Measurements from ENCODE around the gene PTAR1. TPM values are rescaled to one million over a fixed set of nuclear protein-coding genes. Genes with fewer than 3 reads are reported as not detected.

PTAR1 gene
- total RNA-seq, 1 donor from 2014 or later = 45.9 TPM

DNA sequence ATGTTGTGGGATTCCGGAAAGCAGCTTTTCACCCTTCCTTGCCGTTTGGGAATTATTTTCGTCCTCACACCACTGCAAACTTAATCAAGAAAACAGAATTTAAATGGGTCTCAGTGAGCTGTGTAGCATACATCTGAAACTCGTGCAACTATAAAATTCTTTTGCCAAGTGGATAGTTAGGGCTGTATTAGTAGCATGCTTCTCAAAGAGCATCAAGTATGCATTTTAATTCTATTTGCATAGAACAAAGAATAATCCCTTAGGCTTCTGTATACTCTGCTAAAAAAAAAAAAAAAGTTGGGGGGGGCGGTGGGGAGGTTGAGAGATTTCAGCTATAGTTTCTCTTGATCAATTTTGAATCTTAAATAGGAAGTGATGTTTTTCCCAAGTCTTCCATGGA lies 75.9 kb downstream of the PTAR1 start:
- Histone ChIP-seq H3K27ac (ENCODE audit: low read depth, low read length) (no peak overlapping the region), H3K4me3 (ENCODE audit: low read length in 3 of 3) (no peak overlapping the region), H3K9me3 (ENCODE audit: control insufficient read depth in 3 of 3, low read length in 3 of 3) (no peaks in the 10 kb centered on the region), H3K4me1 (ENCODE audit: control insufficient read depth in 3 of 3, insufficient read depth in 3 of 3, low read length in 3 of 3) (no peaks in the 10 kb centered on the region), H3K27me3 (ENCODE audit: control insufficient read depth in 3 of 3, insufficient read depth in 3 of 3, low read length in 3 of 3) (no peaks in the 10 kb centered on the region), H3K36me3 (ENCODE audit: control insufficient read depth in 3 of 3, insufficient read depth in 3 of 3, low read length in 3 of 3) (no peaks in the 10 kb centered on the region), H3K9ac (ENCODE audit: low read depth in 1 of 3, low read length in 3 of 3) (no peak overlapping the region)

- Histone ChIP-seq H3K4me1 (ENCODE audit: control insufficient read depth in 3 of 3, insufficient read depth in 3 of 3, low read length in 3 of 3) (no peaks in the 10 kb centered on the region), H3K27ac (ENCODE audit: low read depth, low read length) (no peak overlapping the region), H3K27me3 (ENCODE audit: control insufficient read depth in 3 of 3, insufficient read depth in 3 of 3, low read length in 3 of 3) (no peaks in the 10 kb centered on the region), H3K9me3 (ENCODE audit: control insufficient read depth in 3 of 3, low read length in 3 of 3) (no peaks in the 10 kb centered on the region), H3K9ac (ENCODE audit: low read depth in 1 of 3, low read length in 3 of 3) (no peak overlapping the region), H3K36me3 (ENCODE audit: control insufficient read depth in 3 of 3, insufficient read depth in 3 of 3, low read length in 3 of 3) (no peaks in the 10 kb centered on the region), H3K4me3 (ENCODE audit: low read length in 3 of 3) (no peak overlapping the region)
Measured at GRCh38 chr9:69678843-69679538, 80.8 kb downstream of the PTAR1 start.

DNA sequence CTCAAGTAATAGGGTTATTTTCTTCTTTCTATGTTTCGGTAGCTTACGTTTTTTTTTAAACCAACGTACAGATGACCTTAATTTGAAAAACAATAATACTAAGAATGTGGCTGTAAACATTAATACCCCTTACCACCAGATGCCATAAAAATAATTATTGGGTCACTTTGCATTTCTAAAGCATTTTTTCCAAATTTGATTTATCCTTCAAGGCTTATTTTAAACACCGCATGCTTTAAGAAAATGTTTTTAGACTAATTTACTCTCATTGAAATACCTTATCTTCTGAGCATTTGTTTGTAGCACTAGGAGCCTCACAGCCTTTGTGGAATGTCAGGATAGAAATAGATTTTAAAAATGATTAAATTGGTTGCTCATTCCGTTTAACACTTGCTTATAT lies 81.9 kb downstream of the PTAR1 start:
- no peak overlapping the region for H3K9ac ChIP-seq (ENCODE audit: low read depth in 1 of 3, low read length in 3 of 3)
- H3K27ac ChIP-seq (ENCODE audit: low read depth, low read length) = no peak overlapping the region
- no peak overlapping the region for H3K4me3 ChIP-seq (ENCODE audit: low read length in 3 of 3)
- H3K9me3 ChIP-seq (ENCODE audit: control insufficient read depth in 3 of 3, low read length in 3 of 3) = no peaks in the 10 kb centered on the region
- H3K27me3 ChIP-seq (ENCODE audit: control insufficient read depth in 3 of 3, insufficient read depth in 3 of 3, low read length in 3 of 3) = no peaks in the 10 kb centered on the region
- H3K36me3 ChIP-seq (ENCODE audit: control insufficient read depth in 3 of 3, insufficient read depth in 3 of 3, low read length in 3 of 3) = no peaks in the 10 kb centered on the region
- peaks cover 2 to 5% (median 4%) of the 10 kb centered on the region in 3 donors for H3K4me1 ChIP-seq (ENCODE audit: control insufficient read depth in 3 of 3, insufficient read depth in 3 of 3, low read length in 3 of 3)

DNA sequence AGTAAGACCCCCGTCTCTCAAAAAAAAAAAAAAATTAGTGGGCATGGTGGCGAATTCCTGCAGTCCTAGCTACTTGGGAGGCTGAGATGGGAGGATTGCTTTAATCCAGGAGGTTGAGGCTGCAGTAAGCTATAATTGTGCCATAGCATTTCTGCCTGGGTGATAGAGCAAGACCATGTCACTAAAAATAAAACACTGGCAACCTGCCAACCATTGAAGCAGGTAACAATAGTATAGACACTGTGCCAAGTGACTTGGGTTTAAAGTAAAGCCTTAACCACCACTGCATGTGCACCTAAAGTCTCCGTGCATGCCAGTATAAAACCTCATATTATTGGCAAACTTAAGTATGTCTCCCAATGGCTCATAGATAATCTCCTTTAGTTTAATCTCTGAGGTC lies 84.2 kb downstream of the PTAR1 start:
- Histone ChIP-seq H3K4me3 (ENCODE audit: low read length in 3 of 3) (no peak overlapping the region), H3K9me3 (ENCODE audit: control insufficient read depth in 3 of 3, low read length in 3 of 3) (no peaks in the 10 kb centered on the region), H3K4me1 (ENCODE audit: control insufficient read depth in 3 of 3, insufficient read depth in 3 of 3, low read length in 3 of 3) (peaks cover 8 to 20% (median 9%) of the 10 kb centered on the region in 3 donors), H3K27me3 (ENCODE audit: control insufficient read depth in 3 of 3, insufficient read depth in 3 of 3, low read length in 3 of 3) (no peaks in the 10 kb centered on the region), H3K27ac (ENCODE audit: low read depth, low read length) (no peak overlapping the region), H3K9ac (ENCODE audit: low read depth in 1 of 3, low read length in 3 of 3) (no peak overlapping the region), H3K36me3 (ENCODE audit: control insufficient read depth in 3 of 3, insufficient read depth in 3 of 3, low read length in 3 of 3) (no peaks in the 10 kb centered on the region)

- H3K9ac ChIP-seq (ENCODE audit: low read depth in 1 of 3, low read length in 3 of 3) = no peak overlapping the region
- no peaks in the 10 kb centered on the region for H3K27me3 ChIP-seq (ENCODE audit: control insufficient read depth in 3 of 3, insufficient read depth in 3 of 3, low read length in 3 of 3)
- no peaks in the 10 kb centered on the region for H3K36me3 ChIP-seq (ENCODE audit: control insufficient read depth in 3 of 3, insufficient read depth in 3 of 3, low read length in 3 of 3)
- no peak overlapping the region for H3K4me3 ChIP-seq (ENCODE audit: low read length in 3 of 3)
- H3K27ac ChIP-seq (ENCODE audit: low read depth, low read length) = no peak overlapping the region
- peaks cover 8 to 20% (median 9%) of the 10 kb centered on the region in 3 donors for H3K4me1 ChIP-seq (ENCODE audit: control insufficient read depth in 3 of 3, insufficient read depth in 3 of 3, low read length in 3 of 3)
- no peaks in the 10 kb centered on the region for H3K9me3 ChIP-seq (ENCODE audit: control insufficient read depth in 3 of 3, low read length in 3 of 3)
Measured at GRCh38 chr9:69674716-69675438, 84.9 kb downstream of the PTAR1 start.

GRCh38 chr9:69674112-69674685 lies 85.6 kb downstream of the PTAR1 start:
- no peak overlapping the region for H3K4me3 ChIP-seq (ENCODE audit: low read length in 3 of 3)
- no peaks in the 10 kb centered on the region for H3K27me3 ChIP-seq (ENCODE audit: control insufficient read depth in 3 of 3, insufficient read depth in 3 of 3, low read length in 3 of 3)
- H3K9me3 ChIP-seq (ENCODE audit: control insufficient read depth in 3 of 3, low read length in 3 of 3) = no peaks in the 10 kb centered on the region
- no peak overlapping the region for H3K27ac ChIP-seq (ENCODE audit: low read depth, low read length)
- H3K36me3 ChIP-seq (ENCODE audit: control insufficient read depth in 3 of 3, insufficient read depth in 3 of 3, low read length in 3 of 3) = no peaks in the 10 kb centered on the region
- H3K9ac ChIP-seq (ENCODE audit: low read depth in 1 of 3, low read length in 3 of 3) = no peak overlapping the region
- peaks cover 8 to 20% (median 9%) of the 10 kb centered on the region in 3 donors for H3K4me1 ChIP-seq (ENCODE audit: control insufficient read depth in 3 of 3, insufficient read depth in 3 of 3, low read length in 3 of 3)

GRCh38 chr9:69673311-69673640 lies 86.5 kb downstream of the PTAR1 start:
- Histone ChIP-seq H3K27ac (ENCODE audit: low read depth, low read length) (peak overlapping the region; percentile 10), H3K4me3 (ENCODE audit: low read length in 3 of 3) (peak overlapping the region; percentile 73 to 91 (median 80)), H3K4me1 (ENCODE audit: control insufficient read depth in 3 of 3, insufficient read depth in 3 of 3, low read length in 3 of 3) (peaks cover 8 to 20% (median 9%) of the 10 kb centered on the region in 3 donors), H3K9me3 (ENCODE audit: control insufficient read depth in 3 of 3, low read length in 3 of 3) (no peaks in the 10 kb centered on the region), H3K9ac (ENCODE audit: low read depth in 1 of 3, low read length in 3 of 3) (peak overlapping the region; percentile 68 to 88 (median 79)), H3K36me3 (ENCODE audit: control insufficient read depth in 3 of 3, insufficient read depth in 3 of 3, low read length in 3 of 3) (no peaks in the 10 kb centered on the region), H3K27me3 (ENCODE audit: control insufficient read depth in 3 of 3, insufficient read depth in 3 of 3, low read length in 3 of 3) (no peaks in the 10 kb centered on the region)

GRCh38 chr9:69672596-69673310 lies 87.1 kb downstream of the PTAR1 start:
- Histone ChIP-seq H3K27me3 (ENCODE audit: control insufficient read depth in 3 of 3, insufficient read depth in 3 of 3, low read length in 3 of 3) (no peaks in the 10 kb centered on the region), H3K9ac (ENCODE audit: low read depth in 1 of 3, low read length in 3 of 3) (peak overlapping the region; percentile 68 to 88 (median 79)), H3K9me3 (ENCODE audit: control insufficient read depth in 3 of 3, low read length in 3 of 3) (no peaks in the 10 kb centered on the region), H3K4me1 (ENCODE audit: control insufficient read depth in 3 of 3, insufficient read depth in 3 of 3, low read length in 3 of 3) (peaks cover 8 to 20% (median 9%) of the 10 kb centered on the region in 3 donors), H3K36me3 (ENCODE audit: control insufficient read depth in 3 of 3, insufficient read depth in 3 of 3, low read length in 3 of 3) (no peaks in the 10 kb centered on the region), H3K27ac (ENCODE audit: low read depth, low read length) (peak overlapping the region; percentile 10), H3K4me3 (ENCODE audit: low read length in 3 of 3) (peak overlapping the region; percentile 73 to 91 (median 80))

DNA sequence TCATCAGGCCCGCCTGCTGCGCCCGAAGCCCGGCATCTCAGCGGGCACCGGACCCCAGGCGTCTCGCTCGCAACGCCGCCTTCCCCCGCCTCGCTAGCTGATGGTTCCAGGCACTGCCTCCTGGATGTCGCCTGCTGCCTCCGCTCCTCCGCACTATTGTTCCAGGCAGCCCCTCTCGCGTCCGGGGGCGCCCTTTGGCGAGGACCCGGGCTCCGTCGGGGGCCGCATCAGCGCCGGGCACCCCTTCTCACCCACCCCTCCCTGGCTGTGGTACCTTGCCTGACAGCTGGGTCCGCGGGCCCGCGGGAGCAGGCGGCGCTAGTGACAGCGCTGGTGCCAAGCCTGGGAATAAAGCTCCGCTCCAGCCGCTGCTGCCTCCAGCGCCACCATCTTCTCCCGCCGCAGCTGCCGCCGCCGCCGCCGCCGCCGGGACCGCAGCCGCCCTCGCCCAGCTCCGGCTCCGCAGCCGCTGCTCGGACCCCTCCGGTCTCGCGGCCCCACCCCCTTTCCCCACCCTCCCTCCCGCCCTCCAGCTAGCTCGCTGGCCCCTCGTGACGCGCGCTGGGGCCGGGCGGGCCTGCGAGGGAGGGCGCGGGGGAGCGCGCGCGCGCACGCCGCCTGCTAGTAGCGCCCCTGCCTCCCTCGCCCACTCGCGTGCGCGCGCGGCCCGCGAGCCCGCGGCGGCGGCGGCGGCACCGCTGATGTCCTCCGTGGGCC lies 87.8 kb downstream of the PTAR1 start, which contains the start of gene APBA1:
Gene APBA1, minus strand, starts transcription at position 493 of the 717 bp plus-strand sequence.
- peaks cover 8 to 20% (median 9%) of the 10 kb centered on the region in 3 donors for H3K4me1 ChIP-seq (ENCODE audit: control insufficient read depth in 3 of 3, insufficient read depth in 3 of 3, low read length in 3 of 3)
- H3K27ac ChIP-seq (ENCODE audit: low read depth, low read length) = peak within 1 kb of the TSS; percentile 26
- no peaks in the 10 kb centered on the region for H3K27me3 ChIP-seq (ENCODE audit: control insufficient read depth in 3 of 3, insufficient read depth in 3 of 3, low read length in 3 of 3)
- H3K4me3 ChIP-seq (ENCODE audit: low read length in 3 of 3) = peak within 1 kb of the TSS; percentile 78 to 91 (median 80)
- H3K9me3 ChIP-seq (ENCODE audit: control insufficient read depth in 3 of 3, low read length in 3 of 3) = no peaks in the 10 kb centered on the region
- H3K9ac ChIP-seq (ENCODE audit: low read depth in 1 of 3, low read length in 3 of 3) = peak within 1 kb of the TSS; percentile 68 to 88 (median 79)
- H3K36me3 ChIP-seq (ENCODE audit: control insufficient read depth in 3 of 3, insufficient read depth in 3 of 3, low read length in 3 of 3) = no peaks in the 10 kb centered on the region
